ENCODE measurements around the gene KRI1. TPM values are rescaled to one million over a fixed set of nuclear protein-coding genes. Genes with fewer than 3 reads are reported as not detected.

KRI1 gene
- total and polyA plus RNA-seq, 4 donors: 4.6 to 14.1 (median 7.0) TPM

DNA sequence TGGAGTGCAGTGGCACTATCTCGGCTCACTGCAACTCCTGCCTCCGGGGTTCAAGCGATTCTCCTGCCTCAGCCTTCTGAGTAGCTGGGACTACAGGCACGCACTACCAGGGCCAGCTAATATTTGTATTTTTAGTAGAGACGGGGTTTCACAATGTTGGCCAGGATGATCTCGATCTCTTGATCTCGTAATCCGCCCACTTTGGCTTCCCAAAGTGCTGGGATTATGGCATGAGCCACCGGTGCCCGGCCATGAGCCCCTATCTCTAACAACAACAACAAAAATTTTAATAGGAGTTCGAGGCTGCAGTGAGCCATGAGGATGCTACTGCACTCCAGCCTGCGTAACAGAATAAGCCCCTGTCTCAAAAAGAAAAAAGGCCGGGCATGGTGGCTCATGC is 16.3 kb upstream of the KRI1 start:
- Histone ChIP-seq H3K4me1 (ENCODE audit: control insufficient read depth in 4 of 4, insufficient read depth in 4 of 4, low read length in 3 of 4) (peaks cover 0 to 5% (median 2%) of the 10 kb centered on the region in 4 donors), H3K9ac (ENCODE audit: low read depth in 1 of 2, low read length in 2 of 2) (no peak overlapping the region), H3K36me3 (ENCODE audit: control insufficient read depth in 4 of 4, insufficient read depth in 3 of 4, low read depth in 1 of 4, low read length in 3 of 4) (no peaks in the 10 kb centered on the region), H3K27me3 (ENCODE audit: control insufficient read depth in 4 of 4, insufficient read depth in 4 of 4, low read length in 3 of 4) (peaks cover 0 to 3% (median 0%) of the 10 kb centered on the region in 4 donors), H3K27ac (ENCODE audit: low read depth in 1 of 2, low read length in 2 of 2) (no peak overlapping the region), H3K4me3 (ENCODE audit: low read depth in 1 of 3, low read length in 3 of 3) (no peak overlapping the region), H3K9me3 (ENCODE audit: control insufficient read depth in 4 of 4, low read length in 3 of 4) (no peaks in the 10 kb centered on the region)
- WGBS: 82% methylated on average over 13 of the region's 13 CpGs
- TF ChIP-seq SP1 (IDR thresholded peaks at IDR 0.05) (no peak), NR2F2 (IDR thresholded peaks at IDR 0.05) (no peak), FOXA1 (IDR thresholded peaks at IDR 0.05) (no peak), RAD21 (IDR thresholded peaks at IDR 0.05) (no peak), JUND (IDR thresholded peaks at IDR 0.05) (no peak), EGR1 (IDR thresholded peaks at IDR 0.05; ENCODE audit: low read depth in 2 of 2) (no peak), HNF4G (IDR thresholded peaks at IDR 0.05) (no peak), FOXA2 (IDR thresholded peaks at IDR 0.05) (no peak), YY1 (IDR thresholded peaks at IDR 0.05) (no peak), GABPA (IDR thresholded peaks at IDR 0.05 in 1 of 2, conservative IDR thresholded peaks at IDR 0.05 in 1 of 2) (no peak)
- TF ChIP-seq, protein P1, sequence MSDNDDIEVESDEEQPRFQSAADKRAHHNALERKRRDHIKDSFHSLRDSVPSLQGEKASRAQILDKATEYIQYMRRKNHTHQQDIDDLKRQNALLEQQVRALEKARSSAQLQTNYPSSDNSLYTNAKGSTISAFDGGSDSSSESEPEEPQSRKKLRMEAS (IDR thresholded peaks at IDR 0.05): no peak
- TF ChIP-seq, protein P2, sequence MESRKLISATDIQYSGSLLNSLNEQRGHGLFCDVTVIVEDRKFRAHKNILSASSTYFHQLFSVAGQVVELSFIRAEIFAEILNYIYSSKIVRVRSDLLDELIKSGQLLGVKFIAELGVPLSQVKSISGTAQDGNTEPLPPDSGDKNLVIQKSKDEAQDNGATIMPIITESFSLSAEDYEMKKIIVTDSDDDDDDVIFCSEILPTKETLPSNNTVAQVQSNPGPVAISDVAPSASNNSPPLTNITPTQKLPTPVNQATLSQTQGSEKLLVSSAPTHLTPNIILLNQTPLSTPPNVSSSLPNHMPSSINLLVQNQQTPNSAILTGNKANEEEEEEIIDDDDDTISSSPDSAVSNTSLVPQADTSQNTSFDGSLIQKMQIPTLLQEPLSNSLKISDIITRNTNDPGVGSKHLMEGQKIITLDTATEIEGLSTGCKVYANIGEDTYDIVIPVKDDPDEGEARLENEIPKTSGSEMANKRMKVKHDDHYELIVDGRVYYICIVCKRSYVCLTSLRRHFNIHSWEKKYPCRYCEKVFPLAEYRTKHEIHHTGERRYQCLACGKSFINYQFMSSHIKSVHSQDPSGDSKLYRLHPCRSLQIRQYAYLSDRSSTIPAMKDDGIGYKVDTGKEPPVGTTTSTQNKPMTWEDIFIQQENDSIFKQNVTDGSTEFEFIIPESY (IDR thresholded peaks at IDR 0.05): no peak
- TF ChIP-seq, protein P3, sequence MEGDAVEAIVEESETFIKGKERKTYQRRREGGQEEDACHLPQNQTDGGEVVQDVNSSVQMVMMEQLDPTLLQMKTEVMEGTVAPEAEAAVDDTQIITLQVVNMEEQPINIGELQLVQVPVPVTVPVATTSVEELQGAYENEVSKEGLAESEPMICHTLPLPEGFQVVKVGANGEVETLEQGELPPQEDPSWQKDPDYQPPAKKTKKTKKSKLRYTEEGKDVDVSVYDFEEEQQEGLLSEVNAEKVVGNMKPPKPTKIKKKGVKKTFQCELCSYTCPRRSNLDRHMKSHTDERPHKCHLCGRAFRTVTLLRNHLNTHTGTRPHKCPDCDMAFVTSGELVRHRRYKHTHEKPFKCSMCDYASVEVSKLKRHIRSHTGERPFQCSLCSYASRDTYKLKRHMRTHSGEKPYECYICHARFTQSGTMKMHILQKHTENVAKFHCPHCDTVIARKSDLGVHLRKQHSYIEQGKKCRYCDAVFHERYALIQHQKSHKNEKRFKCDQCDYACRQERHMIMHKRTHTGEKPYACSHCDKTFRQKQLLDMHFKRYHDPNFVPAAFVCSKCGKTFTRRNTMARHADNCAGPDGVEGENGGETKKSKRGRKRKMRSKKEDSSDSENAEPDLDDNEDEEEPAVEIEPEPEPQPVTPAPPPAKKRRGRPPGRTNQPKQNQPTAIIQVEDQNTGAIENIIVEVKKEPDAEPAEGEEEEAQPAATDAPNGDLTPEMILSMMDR (IDR thresholded peaks at IDR 0.05; ENCODE audit: low read depth, low read length, missing input control): no peak
- TF ChIP-seq, protein P4, sequence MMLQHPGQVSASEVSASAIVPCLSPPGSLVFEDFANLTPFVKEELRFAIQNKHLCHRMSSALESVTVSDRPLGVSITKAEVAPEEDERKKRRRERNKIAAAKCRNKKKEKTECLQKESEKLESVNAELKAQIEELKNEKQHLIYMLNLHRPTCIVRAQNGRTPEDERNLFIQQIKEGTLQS (IDR thresholded peaks at IDR 0.05): no peak
- no peak for DNase-seq (ENCODE audit: low spot score)

DNA sequence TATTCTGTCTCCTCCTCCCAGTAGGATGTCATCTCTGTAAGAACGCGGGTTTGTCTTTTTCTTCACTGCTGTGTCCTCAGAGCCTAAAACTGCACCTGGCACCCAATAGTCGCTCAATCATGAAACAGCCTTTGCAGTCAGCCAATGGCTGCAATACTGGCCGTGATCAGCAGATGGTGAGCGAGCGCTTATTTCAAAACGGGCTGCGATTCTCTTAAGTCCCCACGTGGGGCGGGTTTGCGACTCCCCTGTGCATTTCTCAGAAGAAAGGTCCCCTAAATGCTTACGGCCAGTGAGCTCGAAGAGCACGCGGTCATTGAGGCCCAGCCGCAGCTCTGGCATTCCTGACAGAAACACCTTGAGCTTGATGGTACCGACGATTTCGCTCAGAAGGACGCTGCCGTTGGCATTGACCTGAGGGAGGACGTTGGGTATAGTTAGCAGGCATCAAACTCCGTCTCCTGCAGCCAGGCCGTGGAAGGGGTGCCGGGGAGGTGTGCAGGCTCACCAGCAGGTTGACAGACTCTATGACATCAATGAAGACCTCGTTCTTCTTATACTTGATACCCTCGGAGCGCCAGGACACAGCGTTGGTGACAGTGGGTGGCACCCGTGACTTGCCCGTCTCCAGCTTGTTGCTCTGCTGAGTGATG is 15.3 kb upstream of the KRI1 start:
- Histone ChIP-seq H3K4me3 (ENCODE audit: low read depth in 1 of 3, low read length in 3 of 3) (no peak overlapping the region), H3K36me3 (ENCODE audit: control insufficient read depth in 4 of 4, insufficient read depth in 3 of 4, low read depth in 1 of 4, low read length in 3 of 4) (no peaks in the 10 kb centered on the region), H3K4me1 (ENCODE audit: control insufficient read depth in 4 of 4, insufficient read depth in 4 of 4, low read length in 3 of 4) (peaks cover 0 to 5% (median 2%) of the 10 kb centered on the region in 4 donors), H3K27ac (ENCODE audit: low read depth in 1 of 2, low read length in 2 of 2) (no peak overlapping the region), H3K9me3 (ENCODE audit: control insufficient read depth in 4 of 4, low read length in 3 of 4) (no peaks in the 10 kb centered on the region), H3K27me3 (ENCODE audit: control insufficient read depth in 4 of 4, insufficient read depth in 4 of 4, low read length in 3 of 4) (no peaks in the 10 kb centered on the region), H3K9ac (ENCODE audit: low read depth in 1 of 2, low read length in 2 of 2) (no peak overlapping the region)
- DNase-seq (ENCODE audit: low spot score): peak; percentile 88
- 25% methylated on average over 31 of the region's 31 CpGs for WGBS
- no peak for TF ChIP-seq HNF4A (conservative IDR thresholded peaks at IDR 0.05)
- no peak for TF ChIP-seq FOXA1 (IDR thresholded peaks at IDR 0.05)
- no peak for TF ChIP-seq GABPA (IDR thresholded peaks at IDR 0.05 in 1 of 2, conservative IDR thresholded peaks at IDR 0.05 in 1 of 2)
- peak; percentile 98 to 99 for TF ChIP-seq RAD21 (IDR thresholded peaks at IDR 0.05)
- no peak for TF ChIP-seq HNF4G (IDR thresholded peaks at IDR 0.05)
- TF ChIP-seq SP1 (IDR thresholded peaks at IDR 0.05): no peak
- TF ChIP-seq RXRA (IDR thresholded peaks at IDR 0.05): peak in 1 of 2 donors; percentile 30
- TF ChIP-seq FOXA2 (IDR thresholded peaks at IDR 0.05): no peak
- TF ChIP-seq, protein P5, sequence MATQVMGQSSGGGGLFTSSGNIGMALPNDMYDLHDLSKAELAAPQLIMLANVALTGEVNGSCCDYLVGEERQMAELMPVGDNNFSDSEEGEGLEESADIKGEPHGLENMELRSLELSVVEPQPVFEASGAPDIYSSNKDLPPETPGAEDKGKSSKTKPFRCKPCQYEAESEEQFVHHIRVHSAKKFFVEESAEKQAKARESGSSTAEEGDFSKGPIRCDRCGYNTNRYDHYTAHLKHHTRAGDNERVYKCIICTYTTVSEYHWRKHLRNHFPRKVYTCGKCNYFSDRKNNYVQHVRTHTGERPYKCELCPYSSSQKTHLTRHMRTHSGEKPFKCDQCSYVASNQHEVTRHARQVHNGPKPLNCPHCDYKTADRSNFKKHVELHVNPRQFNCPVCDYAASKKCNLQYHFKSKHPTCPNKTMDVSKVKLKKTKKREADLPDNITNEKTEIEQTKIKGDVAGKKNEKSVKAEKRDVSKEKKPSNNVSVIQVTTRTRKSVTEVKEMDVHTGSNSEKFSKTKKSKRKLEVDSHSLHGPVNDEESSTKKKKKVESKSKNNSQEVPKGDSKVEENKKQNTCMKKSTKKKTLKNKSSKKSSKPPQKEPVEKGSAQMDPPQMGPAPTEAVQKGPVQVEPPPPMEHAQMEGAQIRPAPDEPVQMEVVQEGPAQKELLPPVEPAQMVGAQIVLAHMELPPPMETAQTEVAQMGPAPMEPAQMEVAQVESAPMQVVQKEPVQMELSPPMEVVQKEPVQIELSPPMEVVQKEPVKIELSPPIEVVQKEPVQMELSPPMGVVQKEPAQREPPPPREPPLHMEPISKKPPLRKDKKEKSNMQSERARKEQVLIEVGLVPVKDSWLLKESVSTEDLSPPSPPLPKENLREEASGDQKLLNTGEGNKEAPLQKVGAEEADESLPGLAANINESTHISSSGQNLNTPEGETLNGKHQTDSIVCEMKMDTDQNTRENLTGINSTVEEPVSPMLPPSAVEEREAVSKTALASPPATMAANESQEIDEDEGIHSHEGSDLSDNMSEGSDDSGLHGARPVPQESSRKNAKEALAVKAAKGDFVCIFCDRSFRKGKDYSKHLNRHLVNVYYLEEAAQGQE (IDR thresholded peaks at IDR 0.05): no peak
- no peak for TF ChIP-seq TAF1 (conservative IDR thresholded peaks at IDR 0.05)
- no peak for TF ChIP-seq NR2F2 (IDR thresholded peaks at IDR 0.05)
- no peak for TF ChIP-seq JUND (IDR thresholded peaks at IDR 0.05)
- TF ChIP-seq, protein P1 (IDR thresholded peaks at IDR 0.05): no peak
- TF ChIP-seq, protein P4 (IDR thresholded peaks at IDR 0.05): no peak
- TF ChIP-seq EGR1 (IDR thresholded peaks at IDR 0.05; ENCODE audit: low read depth in 2 of 2): no peak
- no peak for TF ChIP-seq YY1 (IDR thresholded peaks at IDR 0.05)
- TF ChIP-seq, protein P3 (IDR thresholded peaks at IDR 0.05; ENCODE audit: low read depth, low read length, missing input control): peak; percentile 100
